ENCODE measurements around the gene CAPN5.

GRCh38 chr11:77042111-77042726, 24.6 kb upstream of the CAPN5 start:
- TF ChIP-seq ARID4B (CRISPR knock-in tag; IDR thresholded peaks at IDR 0.05; ENCODE audit: borderline replicate concordance) (no peak), TEAD4 (CRISPR knock-in tag; IDR thresholded peaks at IDR 0.05) (no peak), CTCF (IDR thresholded peaks at IDR 0.05) (no peak), KAT7 (CRISPR knock-in tag; IDR thresholded peaks at IDR 0.05; ENCODE audit: borderline replicate concordance) (no peak), ZBTB43 (CRISPR knock-in tag; IDR thresholded peaks at IDR 0.05) (no peak)
